ENCODE results near the gene IGFBPL1. TPM values are rescaled to one million over a fixed set of nuclear protein-coding genes. Genes with fewer than 3 reads are reported as not detected.
A peak's percentile ranks its signal among the peaks of the same experiment; 100 is the strongest.
"Not testable (repeated sequence)": the region's sequence is repeated elsewhere in the genome, so short reads cannot be mapped to it uniquely, and the experiment has no call there.

IGFBPL1 gene, protein sequence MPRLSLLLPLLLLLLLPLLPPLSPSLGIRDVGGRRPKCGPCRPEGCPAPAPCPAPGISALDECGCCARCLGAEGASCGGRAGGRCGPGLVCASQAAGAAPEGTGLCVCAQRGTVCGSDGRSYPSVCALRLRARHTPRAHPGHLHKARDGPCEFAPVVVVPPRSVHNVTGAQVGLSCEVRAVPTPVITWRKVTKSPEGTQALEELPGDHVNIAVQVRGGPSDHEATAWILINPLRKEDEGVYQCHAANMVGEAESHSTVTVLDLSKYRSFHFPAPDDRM
- total RNA-seq (0.22 TPM), polyA plus RNA-seq (ENCODE audit: insufficient read depth, low read depth, low replicate concordance) (not detected)
- long read RNA-seq, donor 1, result 0 reads
- long read RNA-seq, donor 2, partial matches to known transcripts, result 0 of 1 reads
- long read RNA-seq, donor 2, other reads (novel, unspliced or antisense), result 0 of 1 reads
- long read RNA-seq, donor 3, result 0 reads
- long read RNA-seq, donor 4, result 0 reads
- long read RNA-seq, donor 5, result 0 reads
- long read RNA-seq, donor 6, result 0 reads
- long read RNA-seq, donor 7, partial matches to known transcripts, result 0 of 1 reads
- long read RNA-seq, donor 7, other reads (novel, unspliced or antisense), result 0 of 1 reads
- long read RNA-seq, donor 8, result 0 reads
- long read RNA-seq, donor 9, partial matches to known transcripts, result 0 of 2 reads
- long read RNA-seq, donor 9, other reads (novel, unspliced or antisense), result 0 of 2 reads
- long read RNA-seq, donor 10, partial matches to known transcripts, result 0 of 1 reads
- long read RNA-seq, donor 10, other reads (novel, unspliced or antisense), result 0 of 1 reads

DNA sequence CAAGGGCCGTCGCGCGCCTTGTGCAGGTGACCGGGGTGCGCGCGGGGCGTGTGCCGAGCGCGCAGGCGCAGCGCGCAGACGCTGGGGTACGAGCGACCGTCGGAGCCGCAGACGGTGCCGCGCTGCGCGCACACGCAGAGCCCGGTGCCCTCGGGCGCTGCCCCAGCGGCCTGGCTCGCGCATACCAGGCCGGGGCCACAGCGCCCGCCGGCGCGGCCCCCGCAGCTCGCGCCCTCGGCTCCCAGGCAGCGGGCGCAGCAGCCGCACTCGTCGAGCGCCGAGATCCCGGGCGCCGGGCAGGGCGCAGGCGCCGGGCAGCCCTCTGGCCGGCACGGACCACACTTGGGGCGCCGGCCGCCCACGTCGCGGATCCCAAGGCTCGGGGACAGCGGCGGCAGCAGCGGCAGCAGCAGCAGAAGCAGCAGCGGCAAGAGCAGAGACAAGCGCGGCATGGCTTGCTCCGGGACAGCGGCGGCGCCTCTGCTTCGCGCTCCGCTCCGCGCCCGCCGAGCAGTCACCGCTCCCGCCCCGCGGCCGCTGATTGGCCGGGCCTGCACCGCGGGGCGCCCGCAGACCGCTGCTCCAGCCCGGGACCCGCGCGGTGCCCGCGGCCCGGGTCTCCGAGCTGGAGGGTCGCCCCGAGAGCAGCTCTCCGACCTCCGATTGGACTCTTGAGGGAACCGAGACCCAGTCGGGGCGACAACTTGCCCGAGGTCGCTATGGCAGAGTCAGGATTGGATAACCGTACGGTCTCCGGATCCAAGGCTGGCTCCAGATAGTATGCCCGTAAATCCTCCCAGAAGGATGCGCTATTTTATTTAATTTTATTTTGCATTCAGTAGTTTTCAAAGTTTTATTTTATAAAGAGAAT is at the start of gene IGFBPL1:
TSS of gene IGFBPL1 (minus strand) at position 482 of the 871 bp plus-strand sequence. CDS start at position 452, 30 bp downstream.
- TF ChIP-seq, protein P1, sequence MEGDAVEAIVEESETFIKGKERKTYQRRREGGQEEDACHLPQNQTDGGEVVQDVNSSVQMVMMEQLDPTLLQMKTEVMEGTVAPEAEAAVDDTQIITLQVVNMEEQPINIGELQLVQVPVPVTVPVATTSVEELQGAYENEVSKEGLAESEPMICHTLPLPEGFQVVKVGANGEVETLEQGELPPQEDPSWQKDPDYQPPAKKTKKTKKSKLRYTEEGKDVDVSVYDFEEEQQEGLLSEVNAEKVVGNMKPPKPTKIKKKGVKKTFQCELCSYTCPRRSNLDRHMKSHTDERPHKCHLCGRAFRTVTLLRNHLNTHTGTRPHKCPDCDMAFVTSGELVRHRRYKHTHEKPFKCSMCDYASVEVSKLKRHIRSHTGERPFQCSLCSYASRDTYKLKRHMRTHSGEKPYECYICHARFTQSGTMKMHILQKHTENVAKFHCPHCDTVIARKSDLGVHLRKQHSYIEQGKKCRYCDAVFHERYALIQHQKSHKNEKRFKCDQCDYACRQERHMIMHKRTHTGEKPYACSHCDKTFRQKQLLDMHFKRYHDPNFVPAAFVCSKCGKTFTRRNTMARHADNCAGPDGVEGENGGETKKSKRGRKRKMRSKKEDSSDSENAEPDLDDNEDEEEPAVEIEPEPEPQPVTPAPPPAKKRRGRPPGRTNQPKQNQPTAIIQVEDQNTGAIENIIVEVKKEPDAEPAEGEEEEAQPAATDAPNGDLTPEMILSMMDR (IDR thresholded peaks at IDR 0.05; ENCODE audit: borderline replicate concordance, extremely low read depth, insufficient read depth), result no peak
- H3K9me3 ChIP-seq (ENCODE audit: control insufficient read depth in 2 of 3, insufficient read depth in 1 of 3, low read length in 3 of 3), result no peaks in the 10 kb centered on the region
- DNase-seq (peak in 4 of 5 donors; percentile 55 to 70 (median 64)), FAIRE-seq (no peak)
- H3K4me3 ChIP-seq (ENCODE audit: low read length in 3 of 3), result peak within 1 kb of the TSS in 2 of 3 donors; percentile 1 to 25
- peaks cover 4% of the 10 kb centered on the region for H3K27me3 ChIP-seq (ENCODE audit: control insufficient read depth, insufficient read depth, low read length)
- no peaks in the 10 kb centered on the region for H3K36me3 ChIP-seq (ENCODE audit: control insufficient read depth in 2 of 3, insufficient read depth in 3 of 3, low read length in 3 of 3)
- peaks cover 0 to 3% (median 0%) of the 10 kb centered on the region in 3 donors for H3K4me1 ChIP-seq (ENCODE audit: control insufficient read depth in 2 of 3, insufficient read depth in 2 of 3, low read depth in 1 of 3, low read length in 3 of 3)
- no peak within 1 kb of the TSS for H3K27ac ChIP-seq (ENCODE audit: low read depth in 2 of 2, low read length in 2 of 2)
- intact Hi-C loops (cut with DNase I), result no loop called here
- H3K9ac ChIP-seq (ENCODE audit: low read length in 3 of 3), result no peak within 1 kb of the TSS

DNA sequence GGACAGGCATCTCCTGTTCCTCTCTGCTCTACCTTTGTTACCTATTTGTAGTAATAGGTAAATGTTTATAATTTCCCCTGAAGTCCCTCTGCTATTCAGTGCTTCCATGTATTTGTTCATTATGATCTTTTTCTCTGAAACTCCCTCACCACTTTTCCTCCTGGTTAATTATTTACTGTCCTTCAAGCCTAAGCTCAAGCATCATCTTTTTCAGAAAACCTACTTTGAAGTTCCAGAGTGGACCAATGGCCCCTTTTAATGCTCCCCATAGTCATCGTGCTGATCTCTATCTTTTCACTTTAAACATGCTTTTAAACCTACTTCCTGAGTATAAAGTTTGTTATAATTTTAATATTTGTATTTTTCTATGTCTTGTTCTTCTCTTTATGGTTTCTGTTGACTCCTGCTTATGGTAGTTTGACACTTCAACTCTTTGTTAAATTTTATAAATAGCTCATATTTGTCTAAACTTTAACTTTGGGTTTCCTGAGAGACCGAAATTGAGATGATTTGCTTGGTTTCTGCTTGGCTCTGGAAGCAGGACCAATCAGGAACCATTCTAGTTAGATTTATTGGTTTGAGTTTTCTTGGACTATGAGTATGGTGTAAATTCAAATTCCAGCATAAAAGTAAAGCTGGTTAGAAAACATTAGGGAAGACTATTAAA is 48.5 kb upstream of the IGFBPL1 start:
- intact Hi-C loops (cut with DNase I); FAIRE-seq: not testable (repeated sequence)

DNA sequence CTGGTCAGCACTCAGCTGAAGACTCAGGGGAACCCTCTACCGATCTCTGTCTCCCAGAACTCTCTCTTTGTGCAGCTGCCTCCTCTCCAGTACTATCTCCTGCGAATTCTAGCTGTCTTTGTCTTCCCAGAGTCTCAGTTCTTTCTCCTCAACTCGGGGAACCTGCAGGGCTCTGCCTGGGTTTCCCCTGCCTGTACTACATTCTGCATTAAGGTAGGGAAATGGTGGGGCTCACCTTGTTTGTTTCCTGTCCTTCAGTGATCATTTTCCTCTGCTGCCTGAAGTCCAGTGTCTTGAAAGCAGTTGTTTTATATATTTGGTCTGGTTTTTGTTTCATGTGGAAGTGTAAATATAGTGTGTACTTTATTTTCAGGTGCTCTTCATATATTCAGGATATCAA is 43.1 kb upstream of the IGFBPL1 start:
- DNase-seq (no peak), FAIRE-seq (no peak)
- Histone ChIP-seq H3K9ac (ENCODE audit: low read length in 3 of 3) (no peak overlapping the region), H3K27me3 (ENCODE audit: control insufficient read depth, insufficient read depth, low read length) (no peaks in the 10 kb centered on the region), H3K9me3 (ENCODE audit: control insufficient read depth in 2 of 3, insufficient read depth in 1 of 3, low read length in 3 of 3) (peaks cover 0 to 2% (median 0%) of the 10 kb centered on the region in 3 donors), H3K4me1 (ENCODE audit: control insufficient read depth in 2 of 3, insufficient read depth in 2 of 3, low read depth in 1 of 3, low read length in 3 of 3) (no peaks in the 10 kb centered on the region), H3K36me3 (ENCODE audit: control insufficient read depth in 2 of 3, insufficient read depth in 3 of 3, low read length in 3 of 3) (no peaks in the 10 kb centered on the region), H3K27ac (ENCODE audit: low read depth in 2 of 2, low read length in 2 of 2) (no peak overlapping the region), H3K4me3 (ENCODE audit: low read length in 3 of 3) (no peak overlapping the region)
- intact Hi-C loops (cut with DNase I), result no loop called here
- TF ChIP-seq, protein P1 (IDR thresholded peaks at IDR 0.05; ENCODE audit: borderline replicate concordance, extremely low read depth, insufficient read depth), result no peak

More for the DNA sequence above, 48.5 kb upstream of the IGFBPL1 start:
- H3K27ac ChIP-seq (ENCODE audit: low read depth in 2 of 2, low read length in 2 of 2); H3K36me3 ChIP-seq (ENCODE audit: control insufficient read depth in 2 of 3, insufficient read depth in 3 of 3, low read length in 3 of 3); DNase-seq; H3K4me1 ChIP-seq (ENCODE audit: control insufficient read depth in 2 of 3, insufficient read depth in 2 of 3, low read depth in 1 of 3, low read length in 3 of 3); H3K9ac ChIP-seq (ENCODE audit: low read length in 3 of 3); H3K27me3 ChIP-seq (ENCODE audit: control insufficient read depth, insufficient read depth, low read length); H3K4me3 ChIP-seq (ENCODE audit: low read length in 3 of 3); H3K9me3 ChIP-seq (ENCODE audit: control insufficient read depth in 2 of 3, insufficient read depth in 1 of 3, low read length in 3 of 3): not testable (repeated sequence)
